ENCODE data around the gene ARHGEF17.

Gene ARHGEF17

GRCh38 chr11:73391665-73392064 is 83.6 kb downstream of the ARHGEF17 start:
- TF ChIP-seq CTCF (IDR thresholded peaks at IDR 0.05; ENCODE audit: extremely low read depth, missing control alignments) = no peak
- no peak for DNase-seq (ENCODE audit: low spot score)

- no peak for TF ChIP-seq CTCF (IDR thresholded peaks at IDR 0.05; ENCODE audit: extremely low read depth, missing control alignments)
- DNase-seq (ENCODE audit: low spot score) = no peak
These were observed 84.3 kb downstream of the ARHGEF17 start for GRCh38 chr11:73392108-73393010.

- no peak for DNase-seq (ENCODE audit: low spot score)
These were observed 84.9 kb downstream of the ARHGEF17 start for GRCh38 chr11:73393011-73393380.

GRCh38 chr11:73393479-73394415 is 85.7 kb downstream of the ARHGEF17 start:
- peak; percentile 54 for TF ChIP-seq CTCF (IDR thresholded peaks at IDR 0.05; ENCODE audit: extremely low read depth, missing control alignments)
- peak; percentile 89 for DNase-seq (ENCODE audit: low spot score)

More at GRCh38 chr11:73393011-73393380, 84.9 kb downstream of the ARHGEF17 start:
- no peak for TF ChIP-seq CTCF (IDR thresholded peaks at IDR 0.05; ENCODE audit: extremely low read depth, missing control alignments)

- no peak for DNase-seq (ENCODE audit: low spot score)
- TF ChIP-seq CTCF (IDR thresholded peaks at IDR 0.05; ENCODE audit: extremely low read depth, missing control alignments) = no peak
These were observed 86.6 kb downstream of the ARHGEF17 start for GRCh38 chr11:73394416-73395296.

GRCh38 chr11:73395297-73396208 is 87.5 kb downstream of the ARHGEF17 start:
- DNase-seq (ENCODE audit: low spot score) = no peak
- TF ChIP-seq CTCF (IDR thresholded peaks at IDR 0.05; ENCODE audit: extremely low read depth, missing control alignments) = no peak
